ENCODE data around the gene ADIRF. TPM values are rescaled to one million over a fixed set of nuclear protein-coding genes. Genes with fewer than 3 reads are reported as not detected.
"Not testable (repeated sequence)": the region's sequence is repeated elsewhere in the genome, so short reads cannot be mapped to it uniquely, and the experiment has no call there.

Gene ADIRF
- total RNA-seq, 1 donor from 2014 or later: not detected

DNA sequence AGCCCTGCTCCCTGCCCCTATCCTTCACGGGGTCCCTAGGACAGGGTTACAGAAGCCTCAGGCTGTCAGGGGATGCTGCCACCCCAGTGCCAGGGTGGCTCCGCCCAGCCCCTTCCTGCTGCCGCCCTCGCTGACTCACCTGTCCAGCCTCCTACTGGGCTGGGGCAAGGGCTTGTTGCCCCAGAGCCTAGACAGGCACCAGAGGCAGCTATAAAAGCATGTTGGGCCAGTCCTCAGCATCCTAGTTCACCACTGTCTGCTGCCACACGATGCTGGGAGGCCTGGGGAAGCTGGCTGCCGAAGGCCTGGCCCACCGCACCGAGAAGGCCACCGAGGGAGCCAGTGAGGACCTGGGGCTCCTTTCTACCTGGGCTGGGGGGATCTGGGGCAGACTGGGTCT, 51.8 kb downstream of the ADIRF start, which contains the start of gene FAM25A:
TSS of gene FAM25A (plus strand) at position 239 of the 400 bp plus-strand sequence. CDS start at position 270, 31 bp downstream.
- not testable (repeated sequence) for DNase-seq (ENCODE audit: low read depth)

Other genes with a start within 250 kb of the ADIRF start
- 57.0 and 92.9 TPM in 2 replicates for gene BMPR1A, start 211.9 kb upstream of the ADIRF start, total RNA-seq
- 0.55 and 3.6 TPM in 2 replicates for gene MMRN2, start 10.9 kb upstream of the ADIRF start, total RNA-seq
- gene SNCG, start 9.9 kb upstream of the ADIRF start, total RNA-seq: 0.85 and 5.2 TPM in 2 replicates
- not detected in 2 replicates for gene FAM25A, start 51.8 kb downstream of the ADIRF start, total RNA-seq
- gene GLUD1, start 126.4 kb downstream of the ADIRF start, total RNA-seq: 243 and 344 TPM in 2 replicates
- gene SHLD2, start 126.7 kb downstream of the ADIRF start, total RNA-seq: 38.3 and 50.2 TPM in 2 replicates